Measurements from ENCODE around the gene C12orf57. TPM values are rescaled to one million over a fixed set of nuclear protein-coding genes. Genes with fewer than 3 reads are reported as not detected.

Gene C12orf57
- total and polyA plus RNA-seq, 2 experiments from 2014 or later: 247 to 264 TPM

GRCh38 chr12:6916426-6917200 is 27.2 kb upstream of the C12orf57 start:
- Histone ChIP-seq H3K9ac (no peak overlapping the region), H3K4me2 (ENCODE audit: unreplicated experiment) (no peak overlapping the region), H3K9me2 (ENCODE audit: insufficient read depth) (no peaks in the 10 kb centered on the region), H3K9me3 (ENCODE audit: low read depth) (no peaks in the 10 kb centered on the region), H3K27me3 (replicated peaks; ENCODE audit: insufficient read depth) (no peaks in the 10 kb centered on the region), H3F3A (ENCODE audit: insufficient read depth) (no peaks in the 10 kb centered on the region), H2AFZ (no peak overlapping the region), H3K36me3 (ENCODE audit: low read depth) (no peaks in the 10 kb centered on the region), H3K79me2 (ENCODE audit: insufficient read depth) (peaks cover 11% of the 10 kb centered on the region; the same call in 1 of the 2 replicates), H4K20me1 (ENCODE audit: insufficient read depth) (no peaks in the 10 kb centered on the region), H3K4me1 (ENCODE audit: insufficient read depth) (peaks cover 10% of the 10 kb centered on the region; the same call in 1 of the 2 replicates), H3K4me3 (no peak overlapping the region), H3K27ac (no peak overlapping the region)
- WGBS, 2 experiments (ENCODE audit: low coverage in 1 of 2, low lambda C conversion rate in 2 of 2, missing lambda C conversion rate in 2 of 2): 85 to 90% methylated on average over 7 to 11 of the region's 11 CpGs
- TF ChIP-seq EZH2phosphoT487 (IDR thresholded peaks at IDR 0.05; ENCODE audit: insufficient read depth, low read depth) (no peak), EZH2 (IDR thresholded peaks at IDR 0.05; ENCODE audit: insufficient read depth, poor library complexity, severe bottlenecking) (no peak)
- no peak for DNase-seq
- in situ Hi-C loops (cut with MboI): no loop called here

- 73 to 77% methylated on average over 10 to 14 of the region's 14 CpGs for WGBS, 2 experiments (ENCODE audit: low coverage in 1 of 2, low lambda C conversion rate in 2 of 2, missing lambda C conversion rate in 2 of 2)
- no peak overlapping the region for H3K27ac ChIP-seq
- in situ Hi-C loops (cut with MboI): no loop called here
Observed at GRCh38 chr12:6917491-6918231, 26.2 kb upstream of the C12orf57 start.

GRCh38 chr12:6919588-6919987 is 24.2 kb upstream of the C12orf57 start:
- no peak overlapping the region for H3K27ac ChIP-seq
- no peaks in the 10 kb centered on the region for H3K36me3 ChIP-seq (ENCODE audit: low read depth)
- peaks cover 11% of the 10 kb centered on the region; the same call in 1 of the 2 replicates for H3K79me2 ChIP-seq (ENCODE audit: insufficient read depth)
- H3K4me2 ChIP-seq (ENCODE audit: unreplicated experiment): no peak overlapping the region
- H3K4me1 ChIP-seq (ENCODE audit: insufficient read depth): peaks cover 9% of the 10 kb centered on the region
- H4K20me1 ChIP-seq (ENCODE audit: insufficient read depth): no peaks in the 10 kb centered on the region
- H3K9ac ChIP-seq: no peak overlapping the region
- no peaks in the 10 kb centered on the region for H3K27me3 ChIP-seq (replicated peaks; ENCODE audit: insufficient read depth)
- no peaks in the 10 kb centered on the region for H3K9me2 ChIP-seq (ENCODE audit: insufficient read depth)
- H3K9me3 ChIP-seq (ENCODE audit: low read depth): no peaks in the 10 kb centered on the region
- H2AFZ ChIP-seq: no peak overlapping the region
- no peak for DNase-seq
- no peak for TF ChIP-seq EZH2phosphoT487 (IDR thresholded peaks at IDR 0.05; ENCODE audit: insufficient read depth, low read depth)
- TF ChIP-seq EZH2 (IDR thresholded peaks at IDR 0.05; ENCODE audit: insufficient read depth, poor library complexity, severe bottlenecking): no peak
- in situ Hi-C loops (cut with MboI): no loop called here
- 74 to 75% methylated on average over 7 of the region's 7 CpGs for WGBS, 2 experiments (ENCODE audit: low coverage in 1 of 2, low lambda C conversion rate in 2 of 2, missing lambda C conversion rate in 2 of 2)
- no peak overlapping the region for H3K4me3 ChIP-seq
- peaks cover 8% of the 10 kb centered on the region for H3F3A ChIP-seq (ENCODE audit: insufficient read depth)

More at GRCh38 chr12:6917491-6918231, 26.2 kb upstream of the C12orf57 start:
- Histone ChIP-seq H3K4me2 (ENCODE audit: unreplicated experiment) (no peak overlapping the region), H3K9me3 (ENCODE audit: low read depth) (no peaks in the 10 kb centered on the region), H2AFZ (no peak overlapping the region), H3K9ac (no peak overlapping the region), H3K27me3 (replicated peaks; ENCODE audit: insufficient read depth) (no peaks in the 10 kb centered on the region), H3K79me2 (ENCODE audit: insufficient read depth) (peaks cover 11% of the 10 kb centered on the region; the same call in 1 of the 2 replicates), H3K4me1 (ENCODE audit: insufficient read depth) (peaks cover 10% of the 10 kb centered on the region; the same call in 1 of the 2 replicates), H3F3A (ENCODE audit: insufficient read depth) (no peaks in the 10 kb centered on the region), H4K20me1 (ENCODE audit: insufficient read depth) (no peaks in the 10 kb centered on the region), H3K4me3 (no peak overlapping the region), H3K9me2 (ENCODE audit: insufficient read depth) (no peaks in the 10 kb centered on the region), H3K36me3 (ENCODE audit: low read depth) (no peaks in the 10 kb centered on the region)
- DNase-seq: peak; percentile 51
- TF ChIP-seq EZH2 (IDR thresholded peaks at IDR 0.05; ENCODE audit: insufficient read depth, poor library complexity, severe bottlenecking) (no peak), EZH2phosphoT487 (IDR thresholded peaks at IDR 0.05; ENCODE audit: insufficient read depth, low read depth) (no peak)

- in situ Hi-C loops (cut with MboI): no loop called here
- Histone ChIP-seq H3K79me2 (ENCODE audit: insufficient read depth) (no peaks in the 10 kb centered on the region), H3K9me2 (ENCODE audit: insufficient read depth) (no peaks in the 10 kb centered on the region), H3K4me3 (no peak overlapping the region), H3K9ac (no peak overlapping the region), H2AFZ (no peak overlapping the region), H3K27ac (no peak overlapping the region), H3F3A (ENCODE audit: insufficient read depth) (peaks cover 27% of the 10 kb centered on the region), H4K20me1 (ENCODE audit: insufficient read depth) (no peaks in the 10 kb centered on the region), H3K4me2 (ENCODE audit: unreplicated experiment) (no peak overlapping the region), H3K36me3 (ENCODE audit: low read depth) (no peaks in the 10 kb centered on the region), H3K9me3 (ENCODE audit: low read depth) (no peaks in the 10 kb centered on the region), H3K4me1 (ENCODE audit: insufficient read depth) (peaks cover 22% of the 10 kb centered on the region), H3K27me3 (replicated peaks; ENCODE audit: insufficient read depth) (no peaks in the 10 kb centered on the region)
- no peak for TF ChIP-seq EZH2 (IDR thresholded peaks at IDR 0.05; ENCODE audit: insufficient read depth, poor library complexity, severe bottlenecking)
- no peak for TF ChIP-seq EZH2phosphoT487 (IDR thresholded peaks at IDR 0.05; ENCODE audit: insufficient read depth, low read depth)
- no peak for DNase-seq
- 74 to 81% methylated on average over 7 of the region's 7 CpGs for WGBS, 2 experiments (ENCODE audit: low coverage in 1 of 2, low lambda C conversion rate in 2 of 2, missing lambda C conversion rate in 2 of 2)
Observed at GRCh38 chr12:6921539-6921938, 22.3 kb upstream of the C12orf57 start.
